ENCODE data around the gene AOC1.

AOC1 gene

DNA sequence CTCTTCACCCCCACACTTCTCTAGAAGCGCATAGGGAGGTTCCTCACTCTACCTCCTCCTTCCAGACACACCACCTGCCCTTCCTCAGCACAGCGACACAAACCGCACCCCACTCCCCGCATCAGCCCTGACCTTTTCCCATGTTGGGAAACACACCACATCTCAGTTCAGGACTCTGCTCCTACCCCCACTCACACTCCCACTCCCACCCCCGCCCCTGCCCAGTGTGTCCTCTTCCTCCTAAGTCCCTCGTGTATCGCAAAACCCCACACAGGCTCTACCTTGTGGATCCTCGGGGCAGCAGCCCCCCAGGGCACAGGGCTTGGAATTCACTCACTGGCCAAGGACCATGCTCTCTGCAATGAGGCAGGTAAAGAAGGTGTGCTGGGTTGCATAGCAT is 4.2 kb upstream of the AOC1 start:
- Mint-ChIP-seq H3K27me3 (peaks cover 17% of the 10 kb centered on the region), H3K36me3 (ENCODE audit: low read depth) (no peaks in the 10 kb centered on the region), H3K9me3 (no peaks in the 10 kb centered on the region), H3K27ac (no peak overlapping the region), H3K4me1 (peaks cover 2% of the 10 kb centered on the region), H3K4me3 (no peak overlapping the region)
- ATAC-seq (no peak), DNase-seq (no peak)

DNA sequence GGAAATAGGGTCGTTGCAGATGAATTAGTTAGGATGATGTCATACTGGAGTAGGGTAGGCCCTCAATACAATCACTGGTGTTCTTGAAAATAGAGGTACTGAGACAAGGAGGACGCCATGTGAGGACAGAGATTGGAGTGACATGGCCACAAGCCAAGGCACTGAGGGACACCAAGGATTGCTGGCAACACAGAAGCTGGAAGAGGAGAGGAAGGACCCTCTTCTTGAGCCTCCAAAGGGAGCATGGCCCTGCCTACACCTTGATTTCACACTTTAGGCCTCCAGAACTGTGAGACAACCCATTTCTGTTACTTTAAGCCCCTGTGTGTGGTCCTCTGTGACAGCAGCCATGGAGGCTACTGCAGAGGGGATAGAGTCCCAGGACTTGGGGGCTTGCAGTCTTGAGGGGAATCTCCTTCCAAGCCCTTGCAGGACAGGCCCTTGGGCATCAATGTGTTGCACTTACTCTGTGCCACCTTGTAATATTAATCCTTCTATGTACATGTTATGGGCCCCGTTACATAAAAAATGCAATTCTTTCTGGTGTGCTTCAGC is 3.7 kb upstream of the AOC1 start:
- no peaks in the 10 kb centered on the region for H3K36me3 Mint-ChIP-seq (ENCODE audit: low read depth)
- H3K27me3 Mint-ChIP-seq = peaks cover 17% of the 10 kb centered on the region
- H3K27ac Mint-ChIP-seq = no peak overlapping the region
- ATAC-seq (no peak), DNase-seq (no peak)
- no peaks in the 10 kb centered on the region for H3K9me3 Mint-ChIP-seq
- no peak overlapping the region for H3K4me3 Mint-ChIP-seq
- peaks cover 2% of the 10 kb centered on the region for H3K4me1 Mint-ChIP-seq

DNA sequence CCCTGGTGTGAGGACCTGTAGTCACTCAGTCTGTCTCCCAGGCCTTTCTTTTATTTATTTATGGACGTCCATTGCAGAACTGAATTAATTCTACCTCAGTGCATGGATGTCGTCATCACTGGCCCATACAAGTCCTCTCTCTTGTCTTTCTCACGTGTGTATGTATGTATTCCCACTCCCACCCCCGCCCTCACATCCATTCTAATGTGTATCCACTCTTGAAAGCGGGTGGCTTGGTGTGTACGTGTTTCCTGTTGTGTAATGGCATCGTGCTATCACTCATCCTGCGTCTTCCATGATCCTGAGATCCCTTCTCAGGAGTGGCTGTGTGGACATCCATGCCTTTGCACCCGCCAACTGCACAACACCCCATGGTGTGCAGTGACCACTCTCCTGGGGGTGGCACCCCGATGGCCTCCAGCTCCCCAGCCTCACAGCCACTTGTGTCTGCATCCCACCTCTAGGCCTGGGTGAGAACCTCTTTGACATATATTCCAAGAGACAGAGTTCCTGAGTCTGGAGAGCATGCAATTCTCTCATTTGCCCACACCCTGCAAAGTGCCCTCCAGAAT is 3.0 kb upstream of the AOC1 start:
- Mint-ChIP-seq H3K4me3 (no peak overlapping the region), H3K27ac (no peak overlapping the region), H3K9me3 (no peaks in the 10 kb centered on the region), H3K27me3 (peaks cover 17% of the 10 kb centered on the region), H3K36me3 (ENCODE audit: low read depth) (no peaks in the 10 kb centered on the region), H3K4me1 (peaks cover 2% of the 10 kb centered on the region)
- ATAC-seq = no peak
- DNase-seq = no peak

DNA sequence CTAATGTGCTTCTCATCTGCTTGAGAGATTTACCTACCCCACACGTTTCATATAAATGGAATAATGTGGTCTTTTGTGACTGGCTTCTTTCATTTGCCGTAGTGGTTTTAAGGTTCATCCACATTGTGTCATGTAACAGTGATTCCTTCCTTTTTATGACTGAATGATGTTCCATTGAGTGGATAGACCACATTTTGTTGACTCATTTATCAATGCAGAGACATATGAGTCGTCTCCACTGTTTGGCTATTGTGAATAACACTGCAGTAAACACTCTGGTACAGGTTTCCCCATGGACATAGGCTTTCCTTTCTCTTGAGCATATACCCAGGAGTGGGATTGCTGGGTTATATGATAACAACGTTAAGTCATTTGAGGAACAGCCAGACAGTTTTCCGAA is 2.0 kb upstream of the AOC1 start:
- Mint-ChIP-seq H3K27me3 (peaks cover 17% of the 10 kb centered on the region), H3K9me3 (no peaks in the 10 kb centered on the region), H3K36me3 (ENCODE audit: low read depth) (no peaks in the 10 kb centered on the region), H3K27ac (no peak overlapping the region), H3K4me1 (peaks cover 2% of the 10 kb centered on the region), H3K4me3 (no peak overlapping the region)
- no peak for DNase-seq
- peak; percentile 60 for ATAC-seq

DNA sequence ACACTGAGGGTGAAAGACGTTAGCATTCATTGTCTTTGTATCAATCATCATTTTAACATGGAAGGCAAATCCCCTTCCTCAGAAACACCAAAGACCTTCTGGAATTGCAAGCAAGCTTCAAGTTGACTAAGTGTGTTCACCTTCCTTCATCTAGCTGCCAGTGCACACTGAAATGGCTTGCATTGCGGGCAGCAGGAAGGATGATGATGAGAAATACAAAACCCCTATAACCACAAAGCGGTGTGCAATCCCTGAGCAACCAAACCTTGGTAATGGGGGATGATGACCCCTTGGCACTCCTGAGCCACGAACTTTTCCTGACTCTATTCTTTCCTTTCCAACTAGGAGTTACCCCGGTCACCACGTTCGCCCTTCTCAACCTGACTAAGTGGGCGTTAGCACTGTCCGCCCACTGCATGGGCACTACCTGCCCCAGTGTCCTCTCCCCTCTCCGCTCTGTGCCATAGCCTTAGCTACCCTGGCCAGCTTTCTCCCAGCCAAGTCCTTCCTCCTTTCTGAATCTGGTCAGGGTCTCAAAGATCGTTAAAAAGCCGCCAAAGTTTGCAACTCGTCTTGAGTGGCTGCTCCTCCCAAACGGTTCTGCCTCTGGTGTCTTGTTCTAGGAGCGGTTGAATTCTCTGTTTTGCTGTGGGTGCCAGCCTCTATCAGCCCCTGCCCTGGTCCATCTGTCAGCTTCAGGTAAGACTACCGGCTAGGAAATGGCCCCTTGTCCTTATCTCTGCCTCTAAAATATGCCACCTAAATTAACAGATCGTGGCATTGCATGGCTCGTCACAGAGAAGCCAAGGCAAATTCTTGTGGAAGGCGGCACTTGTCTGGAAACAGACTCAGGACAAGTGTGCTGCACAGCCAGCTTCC is 586 bp upstream of the AOC1 start:
- H3K27ac Mint-ChIP-seq = no peak overlapping the region
- H3K4me1 Mint-ChIP-seq = peaks cover 2% of the 10 kb centered on the region
- no peak overlapping the region for H3K4me3 Mint-ChIP-seq
- ATAC-seq (no peak), DNase-seq (no peak)
- no peaks in the 10 kb centered on the region for H3K36me3 Mint-ChIP-seq (ENCODE audit: low read depth)
- peaks cover 17% of the 10 kb centered on the region for H3K27me3 Mint-ChIP-seq
- H3K9me3 Mint-ChIP-seq = no peaks in the 10 kb centered on the region

DNA sequence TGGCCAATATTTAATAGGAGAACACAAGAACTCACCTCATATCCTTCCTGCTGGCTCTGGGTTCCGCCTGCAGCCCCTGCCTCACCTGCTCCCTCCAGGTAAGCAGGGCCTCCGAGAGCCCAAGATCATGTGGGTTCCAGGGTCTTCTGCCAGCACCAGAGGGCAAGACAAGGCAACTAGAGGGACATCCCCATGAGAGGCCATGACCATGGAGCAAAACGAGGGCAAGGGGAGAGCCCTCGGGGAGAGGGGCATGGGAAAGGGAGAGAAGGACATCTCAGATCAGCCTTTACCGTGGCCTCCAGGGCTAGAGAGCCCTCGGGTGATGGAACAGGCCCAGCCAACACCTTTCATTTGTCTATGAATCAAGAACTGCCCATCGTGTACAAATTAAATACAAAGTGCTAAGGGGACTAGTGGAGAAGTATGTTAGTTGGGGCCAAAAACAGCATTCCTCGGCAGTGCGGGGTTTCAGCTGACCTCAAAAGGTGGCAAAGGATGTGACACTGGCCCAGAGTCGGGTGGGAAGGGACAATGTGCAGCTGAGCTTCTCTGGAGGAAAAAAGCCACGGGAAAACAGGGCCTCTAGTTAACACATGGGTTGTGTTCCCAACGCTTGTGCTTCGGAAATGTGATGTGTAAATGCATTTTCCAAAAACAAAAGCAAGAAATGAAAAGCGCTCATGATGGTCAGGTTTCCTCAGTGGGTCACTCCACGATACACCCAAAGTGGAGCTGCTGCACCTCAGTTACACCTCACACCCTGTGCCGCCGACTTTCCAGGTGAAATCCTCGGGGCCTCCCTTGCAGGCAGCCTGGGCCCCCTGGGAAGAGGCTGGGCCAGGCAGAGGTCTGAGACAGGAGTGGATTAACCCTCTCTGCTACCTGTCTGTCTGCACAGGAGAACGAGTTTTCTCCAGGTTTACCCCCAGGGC is 2.0 kb downstream of the AOC1 start:
- ATAC-seq (no peak), DNase-seq (no peak)
- Mint-ChIP-seq H3K4me3 (no peak overlapping the region), H3K36me3 (ENCODE audit: low read depth) (no peaks in the 10 kb centered on the region), H3K9me3 (no peaks in the 10 kb centered on the region), H3K27me3 (peaks cover 17% of the 10 kb centered on the region), H3K4me1 (peaks cover 2% of the 10 kb centered on the region), H3K27ac (no peak overlapping the region)

DNA sequence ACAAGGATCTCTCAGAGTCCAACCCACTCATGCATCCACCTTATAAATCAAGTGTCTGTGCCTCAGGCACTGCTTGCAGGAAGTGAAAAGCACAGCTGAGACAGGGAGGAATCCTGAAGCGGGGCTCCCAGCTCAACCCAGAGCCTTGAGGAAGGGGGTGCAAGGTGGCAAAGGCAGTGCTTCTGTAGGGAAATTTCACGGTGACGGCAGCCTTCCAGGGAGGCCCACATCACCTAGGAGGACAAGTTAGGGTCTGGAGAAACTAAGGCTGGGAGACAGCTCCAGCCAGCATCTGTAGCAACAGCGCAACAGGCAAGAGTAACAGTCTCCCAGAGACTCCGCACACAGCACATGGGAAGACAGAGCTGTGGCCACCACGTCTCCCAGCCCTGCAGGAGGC is 2.7 kb downstream of the AOC1 start:
- peaks cover 2% of the 10 kb centered on the region for H3K4me1 Mint-ChIP-seq
- no peak overlapping the region for H3K4me3 Mint-ChIP-seq
- DNase-seq (no peak), ATAC-seq (no peak)
- peaks cover 17% of the 10 kb centered on the region for H3K27me3 Mint-ChIP-seq
- H3K27ac Mint-ChIP-seq = no peak overlapping the region
- no peaks in the 10 kb centered on the region for H3K9me3 Mint-ChIP-seq
- no peaks in the 10 kb centered on the region for H3K36me3 Mint-ChIP-seq (ENCODE audit: low read depth)

DNA sequence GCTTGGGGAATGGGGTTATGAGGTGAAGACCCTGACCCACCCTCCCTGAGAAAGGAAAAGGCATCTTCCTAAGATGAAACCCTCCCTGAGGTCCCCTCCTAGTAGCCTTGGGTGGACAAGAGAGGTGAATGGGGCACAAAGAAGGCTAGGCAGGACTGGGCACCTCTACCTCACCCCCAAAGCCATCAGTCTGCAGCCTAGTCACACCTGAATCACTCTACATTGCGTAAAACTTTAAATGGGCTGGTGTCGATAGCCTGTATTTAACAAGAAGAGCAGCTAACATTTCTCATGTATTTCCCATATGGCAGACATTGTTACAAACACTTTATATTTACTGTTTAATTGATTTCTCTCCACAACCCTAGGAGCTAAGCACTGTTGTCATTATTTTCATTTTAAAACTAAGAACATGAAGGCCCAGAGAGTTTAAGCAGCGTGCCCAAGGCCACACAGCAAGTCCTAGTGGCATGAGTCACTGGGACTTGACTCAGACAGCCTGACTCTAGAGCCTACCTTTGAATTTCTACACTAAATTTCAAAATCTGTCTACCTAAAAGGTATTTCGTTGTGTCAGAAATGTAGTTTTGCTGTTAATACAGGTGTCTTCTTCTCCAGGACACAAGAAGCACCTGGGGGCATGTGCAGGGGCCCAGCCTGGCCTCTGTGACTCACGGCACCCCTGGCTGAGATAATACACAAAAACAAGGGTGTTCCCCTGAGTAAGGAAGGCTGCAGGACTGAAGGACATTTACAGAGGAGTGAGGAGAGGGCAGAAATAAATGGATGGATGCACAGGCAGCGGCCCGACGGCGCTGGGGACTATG is 3.4 kb downstream of the AOC1 start:
- Mint-ChIP-seq H3K36me3 (ENCODE audit: low read depth) (no peaks in the 10 kb centered on the region), H3K4me3 (no peak overlapping the region), H3K27me3 (peaks cover 17% of the 10 kb centered on the region), H3K27ac (no peak overlapping the region), H3K9me3 (no peaks in the 10 kb centered on the region), H3K4me1 (no peaks in the 10 kb centered on the region)
- DNase-seq = no peak
- ATAC-seq = no peak

DNA sequence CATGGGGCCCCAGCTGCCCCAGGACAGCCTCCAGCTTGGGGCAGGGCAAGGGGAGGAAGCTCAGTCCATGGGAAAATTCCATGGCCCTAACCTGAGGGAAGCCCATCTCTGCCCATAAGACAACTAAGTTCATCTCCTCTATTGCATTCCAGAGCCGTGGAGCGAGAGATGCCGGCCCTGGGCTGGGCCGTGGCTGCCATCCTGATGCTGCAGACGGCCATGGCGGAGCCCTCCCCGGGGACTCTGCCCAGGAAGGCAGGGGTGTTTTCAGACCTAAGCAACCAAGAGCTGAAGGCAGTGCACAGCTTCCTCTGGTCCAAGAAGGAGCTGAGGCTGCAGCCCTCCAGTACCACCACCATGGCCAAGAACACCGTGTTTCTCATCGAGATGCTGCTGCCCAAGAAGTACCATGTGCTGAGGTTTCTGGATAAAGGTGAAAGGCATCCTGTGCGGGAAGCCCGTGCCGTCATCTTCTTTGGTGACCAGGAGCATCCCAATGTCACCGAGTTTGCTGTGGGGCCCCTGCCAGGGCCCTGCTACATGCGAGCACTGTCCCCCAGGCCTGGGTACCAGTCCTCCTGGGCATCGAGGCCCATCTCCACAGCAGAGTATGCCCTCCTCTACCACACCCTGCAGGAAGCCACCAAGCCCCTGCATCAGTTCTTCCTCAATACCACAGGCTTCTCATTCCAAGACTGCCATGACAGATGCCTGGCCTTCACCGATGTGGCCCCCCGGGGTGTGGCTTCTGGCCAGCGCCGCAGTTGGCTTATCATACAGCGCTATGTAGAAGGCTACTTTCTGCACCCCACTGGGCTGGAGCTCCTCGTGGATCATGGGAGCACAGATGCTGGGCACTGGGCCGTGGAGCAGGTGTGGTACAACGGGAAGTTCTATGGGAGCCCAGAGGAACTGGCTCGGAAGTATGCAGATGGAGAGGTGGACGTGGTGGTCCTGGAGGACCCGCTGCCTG is 4.3 kb downstream of the AOC1 start:
- ATAC-seq = no peak

DNA sequence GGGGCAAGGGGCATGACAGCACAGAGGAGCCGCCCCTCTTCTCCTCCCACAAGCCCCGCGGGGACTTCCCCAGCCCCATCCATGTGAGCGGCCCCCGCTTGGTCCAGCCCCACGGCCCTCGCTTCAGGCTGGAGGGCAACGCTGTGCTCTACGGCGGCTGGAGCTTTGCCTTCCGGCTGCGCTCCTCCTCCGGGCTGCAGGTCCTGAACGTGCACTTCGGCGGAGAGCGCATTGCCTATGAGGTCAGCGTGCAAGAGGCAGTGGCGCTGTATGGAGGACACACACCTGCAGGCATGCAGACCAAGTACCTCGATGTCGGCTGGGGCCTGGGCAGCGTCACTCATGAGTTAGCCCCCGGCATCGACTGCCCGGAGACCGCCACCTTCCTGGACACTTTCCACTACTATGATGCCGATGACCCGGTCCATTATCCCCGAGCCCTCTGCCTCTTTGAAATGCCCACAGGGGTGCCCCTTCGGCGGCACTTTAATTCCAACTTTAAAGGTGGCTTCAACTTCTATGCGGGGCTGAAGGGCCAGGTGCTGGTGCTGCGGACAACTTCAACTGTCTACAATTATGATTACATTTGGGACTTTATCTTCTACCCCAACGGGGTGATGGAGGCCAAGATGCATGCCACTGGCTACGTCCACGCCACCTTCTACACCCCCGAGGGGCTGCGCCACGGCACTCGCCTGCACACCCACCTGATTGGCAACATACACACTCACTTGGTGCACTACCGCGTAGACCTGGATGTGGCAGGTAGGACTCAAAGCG is 5.1 kb downstream of the AOC1 start:
- Mint-ChIP-seq H3K4me1 (no peaks in the 10 kb centered on the region), H3K36me3 (ENCODE audit: low read depth) (no peaks in the 10 kb centered on the region)

More for the DNA sequence above, 4.3 kb downstream of the AOC1 start:
- H3K36me3 Mint-ChIP-seq (ENCODE audit: low read depth) = no peaks in the 10 kb centered on the region
- H3K27me3 Mint-ChIP-seq = peaks cover 15% of the 10 kb centered on the region
- no peak for DNase-seq
- no peak overlapping the region for H3K4me3 Mint-ChIP-seq
- H3K27ac Mint-ChIP-seq = no peak overlapping the region
- H3K4me1 Mint-ChIP-seq = no peaks in the 10 kb centered on the region
- H3K9me3 Mint-ChIP-seq = no peaks in the 10 kb centered on the region

DNA sequence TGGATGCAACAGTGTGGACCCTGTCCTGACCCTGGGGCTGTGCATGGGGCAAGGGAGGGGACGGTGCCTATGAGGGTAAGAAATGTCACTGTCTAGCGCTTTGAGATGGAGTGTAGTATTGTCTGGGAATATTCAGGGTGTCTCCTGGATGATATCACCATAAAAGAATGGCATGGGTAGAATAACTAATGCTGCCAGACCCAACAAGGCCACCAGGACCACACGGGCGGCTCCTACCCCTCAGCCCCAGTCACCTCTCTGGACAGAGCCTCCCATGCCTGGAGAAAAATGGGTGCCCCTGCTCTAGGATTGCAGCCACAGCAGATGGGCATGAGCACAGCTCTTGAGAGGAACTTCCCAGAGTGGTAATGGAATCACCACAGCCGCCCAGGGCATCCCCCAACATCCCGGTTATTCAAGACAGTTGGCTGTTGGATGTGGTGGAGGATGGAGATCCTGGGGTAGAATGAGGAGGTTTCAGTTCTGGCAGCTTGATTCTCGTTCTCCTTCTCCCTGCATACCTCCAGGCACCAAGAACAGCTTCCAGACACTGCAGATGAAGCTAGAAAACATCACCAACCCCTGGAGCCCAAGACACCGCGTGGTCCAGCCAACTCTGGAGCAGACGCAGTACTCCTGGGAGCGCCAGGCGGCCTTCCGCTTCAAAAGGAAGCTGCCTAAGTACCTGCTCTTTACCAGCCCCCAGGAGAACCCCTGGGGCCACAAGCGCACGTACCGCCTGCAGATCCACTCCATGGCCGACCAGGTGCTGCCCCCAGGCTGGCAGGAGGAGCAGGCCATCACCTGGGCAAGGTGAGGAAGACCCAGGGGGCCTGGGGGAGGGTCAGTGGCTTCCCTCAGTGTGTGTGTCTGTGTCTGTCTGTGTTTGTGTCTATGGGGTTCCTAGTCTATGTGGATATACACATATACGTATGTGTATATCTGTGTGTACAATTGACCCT is 6.2 kb downstream of the AOC1 start:
- ATAC-seq = no peak
- no peaks in the 10 kb centered on the region for H3K4me1 Mint-ChIP-seq
- H3K36me3 Mint-ChIP-seq (ENCODE audit: low read depth) = no peaks in the 10 kb centered on the region
- H3K27me3 Mint-ChIP-seq = peaks cover 2% of the 10 kb centered on the region
- H3K27ac Mint-ChIP-seq = no peak overlapping the region
- H3K9me3 Mint-ChIP-seq = no peaks in the 10 kb centered on the region
- no peak overlapping the region for H3K4me3 Mint-ChIP-seq
- DNase-seq = no peak

More for the DNA sequence above, 5.1 kb downstream of the AOC1 start:
- H3K4me3 Mint-ChIP-seq = no peak overlapping the region
- ATAC-seq (no peak), DNase-seq (no peak)
- no peak overlapping the region for H3K27ac Mint-ChIP-seq
- peaks cover 8% of the 10 kb centered on the region for H3K27me3 Mint-ChIP-seq
- no peaks in the 10 kb centered on the region for H3K9me3 Mint-ChIP-seq
